ENCODE measurements around the gene TLE5.

TLE5 gene

DNA sequence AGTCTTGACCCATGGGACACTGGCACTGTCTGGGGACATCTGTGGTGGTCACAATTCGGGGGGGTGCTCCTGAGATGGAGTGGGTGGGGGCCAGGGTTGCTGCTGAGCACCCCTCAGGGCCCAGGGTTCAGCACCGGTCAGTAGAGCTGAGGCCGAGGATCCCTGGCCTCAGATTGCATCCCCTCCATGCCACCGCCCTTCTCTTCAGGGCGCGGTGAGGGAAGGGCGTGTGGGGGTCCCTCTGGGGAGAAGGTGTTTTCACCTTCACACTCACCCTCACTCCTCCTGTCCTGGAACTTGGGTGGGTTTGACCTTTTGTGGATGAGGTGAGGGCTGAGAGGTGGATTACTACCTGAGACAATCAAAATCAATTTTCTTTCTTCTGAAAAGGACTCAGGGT is 45.4 kb upstream of the TLE5 start:
- no peak for DNase-seq
- Mint-ChIP-seq H3K36me3 (ENCODE audit: low read depth) (no peaks in the 10 kb centered on the region), H3K4me1 (peaks cover 27% of the 10 kb centered on the region), H3K27ac (peak overlapping the region; percentile 55), H3K9me3 (no peaks in the 10 kb centered on the region), H3K4me3 (no peak overlapping the region), H3K27me3 (ENCODE audit: low read depth, poor library complexity) (peaks cover 3% of the 10 kb centered on the region)
- TF ChIP-seq, protein P1, sequence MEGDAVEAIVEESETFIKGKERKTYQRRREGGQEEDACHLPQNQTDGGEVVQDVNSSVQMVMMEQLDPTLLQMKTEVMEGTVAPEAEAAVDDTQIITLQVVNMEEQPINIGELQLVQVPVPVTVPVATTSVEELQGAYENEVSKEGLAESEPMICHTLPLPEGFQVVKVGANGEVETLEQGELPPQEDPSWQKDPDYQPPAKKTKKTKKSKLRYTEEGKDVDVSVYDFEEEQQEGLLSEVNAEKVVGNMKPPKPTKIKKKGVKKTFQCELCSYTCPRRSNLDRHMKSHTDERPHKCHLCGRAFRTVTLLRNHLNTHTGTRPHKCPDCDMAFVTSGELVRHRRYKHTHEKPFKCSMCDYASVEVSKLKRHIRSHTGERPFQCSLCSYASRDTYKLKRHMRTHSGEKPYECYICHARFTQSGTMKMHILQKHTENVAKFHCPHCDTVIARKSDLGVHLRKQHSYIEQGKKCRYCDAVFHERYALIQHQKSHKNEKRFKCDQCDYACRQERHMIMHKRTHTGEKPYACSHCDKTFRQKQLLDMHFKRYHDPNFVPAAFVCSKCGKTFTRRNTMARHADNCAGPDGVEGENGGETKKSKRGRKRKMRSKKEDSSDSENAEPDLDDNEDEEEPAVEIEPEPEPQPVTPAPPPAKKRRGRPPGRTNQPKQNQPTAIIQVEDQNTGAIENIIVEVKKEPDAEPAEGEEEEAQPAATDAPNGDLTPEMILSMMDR (IDR thresholded peaks at IDR 0.05), result no peak

DNA sequence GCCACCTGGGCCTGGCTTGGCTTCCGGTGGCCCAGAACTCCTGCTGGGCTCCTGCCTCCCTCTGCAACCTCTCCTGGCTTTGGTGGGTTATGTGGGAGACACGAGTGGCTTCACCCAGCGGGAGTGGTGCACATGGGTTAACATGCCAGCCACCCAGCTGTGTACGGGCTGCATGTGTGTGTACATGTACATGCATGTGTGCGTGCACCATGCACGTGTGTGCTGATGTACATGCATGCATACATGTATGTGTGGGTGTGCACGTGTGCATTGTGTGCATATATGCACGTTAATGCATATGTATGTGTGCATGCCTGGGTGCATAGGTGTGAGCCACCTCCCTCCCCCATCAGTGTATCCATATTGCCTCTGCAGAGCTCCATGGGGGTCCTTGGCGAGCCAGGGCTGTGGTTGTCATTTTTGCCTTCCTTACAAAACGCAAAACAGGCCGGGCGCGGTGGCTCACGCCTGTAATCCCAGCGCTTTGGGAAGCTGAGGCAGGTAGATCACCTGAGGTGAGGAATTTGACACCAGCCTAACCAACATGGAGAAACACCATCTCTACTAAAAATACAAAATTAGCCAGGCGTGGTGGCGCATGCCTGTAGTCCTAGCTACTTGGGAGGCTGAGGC is 44.3 kb upstream of the TLE5 start:
- Mint-ChIP-seq H3K27me3 (ENCODE audit: low read depth, poor library complexity) (peaks cover 3% of the 10 kb centered on the region), H3K27ac (no peak overlapping the region), H3K9me3 (no peaks in the 10 kb centered on the region), H3K36me3 (ENCODE audit: low read depth) (no peaks in the 10 kb centered on the region), H3K4me1 (peaks cover 30% of the 10 kb centered on the region), H3K4me3 (no peak overlapping the region)
- no peak for DNase-seq
- TF ChIP-seq, protein P1 (IDR thresholded peaks at IDR 0.05), result no peak

DNA sequence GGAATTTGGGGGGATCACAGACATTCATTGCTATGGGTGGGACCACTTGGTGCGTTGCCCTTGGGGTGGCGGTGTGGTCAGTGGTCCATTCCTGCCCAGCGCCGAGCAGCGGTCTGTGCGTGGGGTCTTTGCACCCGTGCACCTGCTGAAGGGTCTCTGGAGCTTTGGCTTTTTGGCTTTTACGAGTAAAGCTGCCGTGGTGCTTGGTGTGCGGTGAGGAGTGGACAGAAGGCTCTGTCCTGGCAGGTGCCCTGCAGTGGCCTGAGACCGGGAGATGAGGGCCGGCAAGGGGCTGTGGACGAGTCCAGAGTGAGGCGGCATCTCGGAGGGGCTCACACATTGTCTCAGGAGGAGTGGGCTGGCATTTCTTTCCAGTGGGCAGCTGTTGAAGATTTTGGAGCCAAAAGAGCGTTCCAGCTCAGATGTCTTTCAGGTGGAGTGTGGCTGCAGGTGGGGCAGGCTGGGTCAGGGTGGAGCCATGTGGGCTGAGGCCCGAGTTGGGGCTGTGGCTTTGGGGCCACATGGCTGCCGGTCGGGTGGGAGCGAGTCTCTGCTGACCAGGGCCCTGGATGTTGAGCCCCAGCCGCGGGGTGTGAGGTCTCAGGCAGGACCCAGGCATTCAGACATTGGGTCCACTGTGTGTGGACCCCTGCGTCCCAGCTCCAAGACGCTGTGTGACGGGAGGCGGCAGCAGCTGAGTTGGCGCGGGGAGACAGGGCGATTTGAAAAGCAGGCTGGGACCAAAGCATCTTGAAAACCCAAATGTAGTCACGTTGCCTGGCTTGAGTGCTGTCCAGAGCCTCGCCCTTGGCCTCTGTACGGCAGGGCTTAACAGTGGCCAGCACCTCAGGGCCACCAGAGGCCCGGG is 43.6 kb upstream of the TLE5 start:
- H3K4me3 Mint-ChIP-seq, result no peak overlapping the region
- no peaks in the 10 kb centered on the region for H3K36me3 Mint-ChIP-seq (ENCODE audit: low read depth)
- H3K27me3 Mint-ChIP-seq (ENCODE audit: low read depth, poor library complexity), result peaks cover 3% of the 10 kb centered on the region
- peaks cover 34% of the 10 kb centered on the region for H3K4me1 Mint-ChIP-seq
- no peaks in the 10 kb centered on the region for H3K9me3 Mint-ChIP-seq
- no peak overlapping the region for H3K27ac Mint-ChIP-seq
- DNase-seq, result no peak
- TF ChIP-seq, protein P1 (IDR thresholded peaks at IDR 0.05), result no peak

DNA sequence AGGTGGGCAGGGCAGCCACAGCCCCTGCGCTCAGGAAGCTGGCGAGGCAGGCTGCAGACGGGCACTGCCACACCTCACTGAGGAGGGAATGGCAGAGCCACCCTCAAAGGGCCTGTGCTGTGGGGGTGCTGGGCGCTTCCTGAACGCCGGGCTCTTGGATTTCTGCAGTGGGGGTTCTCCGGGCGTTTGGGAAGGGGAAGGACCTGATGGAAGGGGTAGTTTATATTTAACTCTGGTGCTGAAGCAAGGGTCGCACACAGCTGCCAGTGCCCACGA is 42.4 kb upstream of the TLE5 start:
- H3K9me3 Mint-ChIP-seq, result no peaks in the 10 kb centered on the region
- H3K36me3 Mint-ChIP-seq (ENCODE audit: low read depth), result no peaks in the 10 kb centered on the region
- no peak overlapping the region for H3K4me3 Mint-ChIP-seq
- H3K4me1 Mint-ChIP-seq, result peaks cover 34% of the 10 kb centered on the region
- TF ChIP-seq, protein P1 (IDR thresholded peaks at IDR 0.05), result no peak
- peaks cover 3% of the 10 kb centered on the region for H3K27me3 Mint-ChIP-seq (ENCODE audit: low read depth, poor library complexity)
- no peak overlapping the region for H3K27ac Mint-ChIP-seq
- DNase-seq, result no peak

DNA sequence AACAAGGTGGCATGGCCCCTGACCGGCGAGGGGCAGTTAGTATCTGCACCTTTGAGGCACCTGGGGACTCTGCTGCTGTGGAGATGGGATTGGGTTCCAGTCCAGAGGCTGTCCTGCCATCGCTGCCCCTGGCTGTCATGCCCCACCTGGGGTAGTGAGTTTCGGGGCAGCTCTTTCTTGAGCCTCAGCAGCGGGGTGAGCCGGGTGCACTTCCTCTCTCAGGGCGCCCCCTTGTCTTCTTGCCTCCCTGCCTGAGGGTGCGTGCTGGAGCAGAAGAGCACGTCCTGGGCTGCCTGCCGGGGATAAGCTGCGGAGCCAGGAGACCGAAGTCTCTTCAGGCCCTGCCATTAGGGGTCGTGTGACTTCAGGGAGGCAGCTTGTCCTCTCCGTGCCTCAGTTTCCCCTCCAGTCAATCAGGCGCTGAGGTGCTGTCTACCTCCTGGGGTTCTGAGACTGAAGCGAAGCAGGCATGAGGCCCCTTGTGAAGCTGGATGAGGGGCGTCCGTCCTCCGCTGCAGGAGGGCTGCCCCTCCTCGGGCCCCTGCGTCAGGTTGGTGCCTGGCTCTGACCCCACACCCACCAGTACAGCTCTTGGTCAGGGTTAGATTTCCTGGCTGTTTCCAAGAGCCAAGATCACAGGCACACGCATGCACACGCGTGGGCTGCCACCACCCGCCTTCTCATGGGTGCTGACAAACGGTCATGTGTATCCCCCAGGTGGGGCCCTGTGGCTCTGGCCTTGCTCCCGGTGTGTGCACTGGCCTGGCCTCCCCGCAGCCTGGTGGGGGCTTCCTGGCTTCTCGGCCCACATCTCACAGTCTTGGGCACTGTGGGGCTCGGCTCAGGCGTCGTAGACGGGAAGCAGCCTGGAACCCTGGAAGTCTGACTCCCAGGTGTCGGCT is 40.2 kb upstream of the TLE5 start:
- H3K27ac Mint-ChIP-seq, result no peak overlapping the region
- TF ChIP-seq, protein P1 (IDR thresholded peaks at IDR 0.05), result no peak
- H3K4me1 Mint-ChIP-seq, result peaks cover 20% of the 10 kb centered on the region
- DNase-seq, result no peak
- peaks cover 3% of the 10 kb centered on the region for H3K27me3 Mint-ChIP-seq (ENCODE audit: low read depth, poor library complexity)
- no peak overlapping the region for H3K4me3 Mint-ChIP-seq
- no peaks in the 10 kb centered on the region for H3K36me3 Mint-ChIP-seq (ENCODE audit: low read depth)
- no peaks in the 10 kb centered on the region for H3K9me3 Mint-ChIP-seq

Data from nephron progenitor cell (in vitro differentiated cells).